Measurements from ENCODE around the gene TAF6.

The TAF6 gene

DNA sequence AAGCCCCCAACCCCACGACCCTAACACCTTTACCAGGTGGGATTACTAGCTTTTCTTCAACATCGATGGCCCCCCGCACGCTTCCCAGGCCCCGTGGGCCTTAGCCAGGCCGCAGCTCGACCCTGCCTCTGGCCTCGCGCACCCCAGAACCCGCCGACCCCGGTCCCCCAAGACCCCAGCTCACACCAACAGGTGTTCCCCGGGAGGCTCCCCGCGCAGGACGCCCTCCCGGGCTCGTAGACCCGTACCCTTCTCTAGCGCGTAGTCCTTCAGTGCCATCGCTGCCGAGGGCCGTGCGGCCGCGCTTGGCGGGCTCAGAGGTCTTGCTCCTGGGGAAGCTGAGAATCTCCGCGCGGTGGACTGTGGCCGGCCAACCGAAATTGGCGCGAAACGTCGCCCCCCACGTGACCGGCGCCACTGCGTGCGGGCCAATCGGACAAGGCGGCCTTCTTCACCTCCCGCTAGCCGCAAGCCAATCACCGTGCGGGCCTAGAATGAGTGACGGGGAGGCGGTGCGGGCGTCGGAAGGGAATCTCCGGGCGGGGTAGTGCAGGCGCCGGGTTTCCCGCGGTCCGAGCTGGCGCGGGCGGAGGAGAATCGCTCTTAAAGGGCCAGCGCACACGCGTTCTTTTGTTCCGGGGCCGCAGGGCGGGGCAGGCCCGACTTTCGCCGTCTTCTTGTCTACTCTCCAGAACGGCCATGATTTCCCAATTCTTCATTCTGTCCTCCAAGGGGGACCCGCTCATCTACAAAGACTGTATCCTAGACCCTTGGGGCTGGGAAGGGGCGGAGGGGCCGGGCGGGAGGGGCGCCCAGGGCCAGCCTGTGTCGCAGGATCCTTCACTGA is 17.9 kb downstream of the TAF6 start, which contains the start of the genes AP4M1 and MCM7:
TSS of gene AP4M1 (plus strand) at position 628 of the 847 bp plus-strand sequence. CDS start at position 700, 72 bp downstream.
TSS of gene MCM7 (minus strand) at position 382 of the 847 bp plus-strand sequence. CDS start at position 279, 103 bp downstream.
- DNase-seq, result peak; percentile 99
- peak; percentile 88 for TF ChIP-seq POLR2A (IDR thresholded peaks at IDR 0.05; ENCODE audit: low read length)
- TF ChIP-seq GATA1 (IDR thresholded peaks at IDR 0.05; ENCODE audit: low read depth, low read length), result no peak

DNA sequence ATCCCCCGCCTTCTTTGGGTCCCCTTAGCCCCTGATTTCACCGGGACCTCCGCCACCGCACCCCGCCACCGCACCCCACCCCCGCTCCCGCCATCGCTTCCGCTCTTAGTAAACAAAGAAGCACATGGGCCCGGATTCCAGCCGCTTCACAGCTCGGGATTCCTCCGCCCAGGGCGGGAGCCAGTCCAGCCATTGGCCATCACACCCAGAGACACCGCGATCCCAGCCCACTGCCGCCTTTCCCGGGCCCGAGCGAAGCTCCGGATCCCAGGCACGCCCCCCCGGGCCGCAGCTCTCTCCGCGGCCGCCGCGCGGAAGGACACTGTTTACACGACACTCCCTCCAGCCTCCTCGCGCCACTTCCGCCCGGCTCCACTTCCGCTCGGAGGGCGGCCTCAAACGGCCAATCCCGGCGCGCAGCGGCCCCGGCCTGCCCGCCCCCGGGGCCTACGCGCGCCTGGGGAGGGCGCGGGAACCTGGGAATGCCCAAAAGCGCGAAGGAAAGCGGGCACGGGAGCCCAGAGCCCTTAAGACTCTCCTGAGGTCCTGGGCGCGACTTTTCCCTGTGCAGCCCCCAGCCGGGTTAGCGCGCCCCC is 18.6 kb downstream of the TAF6 start:
- TF ChIP-seq GATA1 (IDR thresholded peaks at IDR 0.05; ENCODE audit: low read depth, low read length) (no peak), POLR2A (IDR thresholded peaks at IDR 0.05; ENCODE audit: low read length) (no peak)
- peak; percentile 96 to 97 for DNase-seq

DNA sequence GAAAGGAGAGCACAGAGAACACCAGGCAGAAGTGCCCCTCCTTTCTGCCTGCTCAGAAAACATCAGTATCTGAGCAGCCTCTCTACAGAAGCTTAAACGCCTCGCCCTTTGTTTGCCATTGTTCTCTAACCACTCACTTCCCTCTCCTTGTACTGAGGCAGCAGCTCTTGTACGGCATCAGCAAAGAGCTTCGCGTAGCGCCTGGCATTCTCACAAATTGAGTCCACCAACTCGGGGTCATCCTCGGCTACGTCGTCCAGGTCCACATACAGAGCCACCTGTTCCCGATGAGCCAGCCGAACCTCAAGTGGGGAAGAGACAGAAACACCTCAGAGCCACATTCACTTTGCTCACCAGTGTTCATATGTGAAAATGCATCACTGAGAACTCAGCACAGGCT is 19.7 kb downstream of the TAF6 start:
- DNase-seq, result no peak
- no peak for TF ChIP-seq POLR2A (IDR thresholded peaks at IDR 0.05; ENCODE audit: low read length)
- no peak for TF ChIP-seq GATA1 (IDR thresholded peaks at IDR 0.05; ENCODE audit: low read depth, low read length)

DNA sequence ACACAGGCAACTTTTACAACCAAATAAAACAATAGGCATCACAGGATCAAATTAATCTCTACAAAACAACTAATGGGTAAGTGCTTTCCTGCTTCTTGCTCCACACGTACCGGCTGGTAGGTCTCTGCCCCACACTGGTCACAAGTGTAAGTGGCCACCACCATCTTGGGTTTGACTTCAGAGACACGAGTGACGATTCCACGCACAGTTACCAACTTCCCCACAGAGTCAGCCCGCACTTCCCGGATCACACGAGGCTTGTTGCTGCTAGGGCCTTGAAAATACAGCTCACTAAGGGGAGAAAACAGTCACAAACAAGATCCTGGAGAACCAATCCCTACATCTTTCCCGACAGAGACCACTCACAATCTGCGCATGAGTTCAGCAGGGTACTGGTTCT is 20.2 kb downstream of the TAF6 start:
- DNase-seq, result no peak
- no peak for TF ChIP-seq POLR2A (IDR thresholded peaks at IDR 0.05; ENCODE audit: low read length)
- TF ChIP-seq GATA1 (IDR thresholded peaks at IDR 0.05; ENCODE audit: low read depth, low read length), result no peak

DNA sequence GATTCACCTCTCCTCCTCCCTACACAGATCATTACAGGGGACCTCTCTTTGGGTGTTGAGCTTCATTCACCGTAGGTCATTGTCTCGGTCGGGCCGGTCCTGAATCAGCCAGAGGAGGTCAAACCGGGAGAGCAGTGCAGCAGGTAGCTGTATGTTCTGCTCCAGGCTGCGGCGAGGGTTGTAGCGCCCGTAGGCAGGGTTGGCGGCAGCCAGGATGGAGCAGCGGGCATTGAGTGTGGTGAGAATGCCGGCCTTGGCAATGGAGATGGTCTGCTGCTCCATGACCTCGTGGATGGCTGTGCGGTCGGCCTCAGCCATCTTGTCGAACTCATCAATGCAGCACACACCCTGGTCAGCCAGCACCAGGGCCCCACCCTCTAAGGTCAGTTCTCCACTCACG is 23.5 kb downstream of the TAF6 start:
- DNase-seq, result no peak
- TF ChIP-seq POLR2A (IDR thresholded peaks at IDR 0.05; ENCODE audit: low read length), result no peak
- TF ChIP-seq GATA1 (IDR thresholded peaks at IDR 0.05; ENCODE audit: low read depth, low read length), result no peak

DNA sequence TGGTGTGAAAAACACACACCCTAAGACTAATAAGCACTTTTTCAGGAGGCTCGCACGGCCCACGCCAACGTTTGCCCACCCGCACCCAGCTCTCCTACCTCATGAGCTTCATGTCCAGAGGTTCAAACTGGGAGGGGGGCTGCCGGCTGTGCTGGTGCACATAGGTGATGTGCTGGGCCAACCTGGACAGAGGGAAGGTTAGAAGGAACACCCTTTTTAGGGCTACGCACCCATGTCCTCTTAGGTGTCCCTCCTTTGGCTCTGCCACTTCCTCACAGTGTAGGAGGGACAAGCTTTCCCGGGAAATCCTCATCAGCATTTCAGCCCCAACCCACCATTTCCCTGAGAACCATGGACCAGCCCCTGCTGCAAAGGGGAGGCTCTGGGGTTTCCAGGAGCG is 23.9 kb downstream of the TAF6 start:
- TF ChIP-seq POLR2A (IDR thresholded peaks at IDR 0.05; ENCODE audit: low read length) (no peak), GATA1 (IDR thresholded peaks at IDR 0.05; ENCODE audit: low read depth, low read length) (no peak)
- no peak for DNase-seq

DNA sequence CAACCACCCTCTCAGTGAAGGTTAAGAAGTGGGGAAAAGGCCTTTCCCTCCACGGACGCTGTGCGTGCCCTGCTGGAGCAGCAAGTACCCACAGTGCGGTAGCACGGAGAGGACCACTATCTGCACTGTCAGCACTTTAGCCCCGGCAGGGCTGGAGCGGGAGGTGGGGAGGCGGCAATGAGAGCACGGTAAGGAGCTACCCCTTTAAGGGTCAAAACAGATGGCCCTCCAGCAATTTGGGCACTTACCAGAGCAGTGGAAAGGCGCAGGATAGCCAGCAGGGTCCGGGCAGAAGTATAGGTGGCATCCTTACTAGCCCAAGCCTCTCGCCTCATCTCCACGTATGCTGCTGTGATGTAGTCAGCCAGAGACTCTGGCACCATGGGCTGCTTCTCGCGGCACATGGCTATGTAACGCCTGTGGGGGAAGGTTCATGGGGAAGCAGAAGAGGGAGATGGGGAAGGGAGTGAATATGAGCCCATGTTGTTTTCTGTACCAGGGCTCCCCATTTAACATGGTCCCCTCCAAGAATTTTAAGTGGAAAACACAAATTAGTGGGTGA is 25.2 kb downstream of the TAF6 start:
- DNase-seq, result no peak
- peak; percentile 38 for TF ChIP-seq POLR2A (IDR thresholded peaks at IDR 0.05; ENCODE audit: low read length)
- no peak for TF ChIP-seq GATA1 (IDR thresholded peaks at IDR 0.05; ENCODE audit: low read depth, low read length)

DNA sequence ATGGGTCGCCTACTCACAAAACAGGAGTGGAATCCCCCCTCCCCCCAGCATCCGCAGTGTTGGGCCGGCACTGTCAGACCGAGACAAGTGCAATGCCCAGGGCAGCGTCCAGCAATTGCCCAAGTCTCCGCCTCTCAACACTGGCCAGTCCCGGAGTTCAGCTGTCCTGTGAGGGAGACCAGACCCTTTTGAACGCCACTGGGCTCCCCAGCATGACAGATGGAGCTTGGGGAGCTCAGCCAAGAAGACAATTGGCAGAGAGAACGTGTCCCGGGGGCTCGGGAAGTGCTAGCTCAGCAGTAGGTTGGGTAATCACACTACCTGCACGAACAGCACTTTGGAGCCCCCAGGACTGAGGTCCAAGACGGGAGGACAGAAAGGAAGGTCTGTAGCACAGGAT is 25.7 kb downstream of the TAF6 start:
- TF ChIP-seq GATA1 (IDR thresholded peaks at IDR 0.05; ENCODE audit: low read depth, low read length), result no peak
- TF ChIP-seq POLR2A (IDR thresholded peaks at IDR 0.05; ENCODE audit: low read length), result no peak
- no peak for DNase-seq

DNA sequence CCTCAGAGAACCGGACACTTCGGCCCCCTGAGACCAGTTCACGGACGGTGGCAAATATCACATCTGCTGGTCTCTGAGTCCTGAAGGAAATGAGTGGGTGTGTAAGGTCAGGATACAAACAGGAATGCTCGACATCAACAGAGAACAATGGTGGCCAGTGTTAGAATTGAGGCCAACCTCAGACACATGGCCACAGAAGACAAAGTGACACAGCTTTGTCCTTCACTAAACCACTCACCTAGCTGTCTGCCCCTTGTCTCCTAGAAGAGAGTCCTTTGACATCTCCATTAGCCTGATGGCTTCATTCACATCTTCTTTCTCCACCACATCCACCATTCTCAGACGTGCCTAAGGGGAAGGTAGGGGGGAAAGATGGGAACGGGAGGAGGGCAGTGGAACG is 26.1 kb downstream of the TAF6 start:
- TF ChIP-seq POLR2A (IDR thresholded peaks at IDR 0.05; ENCODE audit: low read length) (no peak), GATA1 (IDR thresholded peaks at IDR 0.05; ENCODE audit: low read depth, low read length) (no peak)
- DNase-seq, result no peak

DNA sequence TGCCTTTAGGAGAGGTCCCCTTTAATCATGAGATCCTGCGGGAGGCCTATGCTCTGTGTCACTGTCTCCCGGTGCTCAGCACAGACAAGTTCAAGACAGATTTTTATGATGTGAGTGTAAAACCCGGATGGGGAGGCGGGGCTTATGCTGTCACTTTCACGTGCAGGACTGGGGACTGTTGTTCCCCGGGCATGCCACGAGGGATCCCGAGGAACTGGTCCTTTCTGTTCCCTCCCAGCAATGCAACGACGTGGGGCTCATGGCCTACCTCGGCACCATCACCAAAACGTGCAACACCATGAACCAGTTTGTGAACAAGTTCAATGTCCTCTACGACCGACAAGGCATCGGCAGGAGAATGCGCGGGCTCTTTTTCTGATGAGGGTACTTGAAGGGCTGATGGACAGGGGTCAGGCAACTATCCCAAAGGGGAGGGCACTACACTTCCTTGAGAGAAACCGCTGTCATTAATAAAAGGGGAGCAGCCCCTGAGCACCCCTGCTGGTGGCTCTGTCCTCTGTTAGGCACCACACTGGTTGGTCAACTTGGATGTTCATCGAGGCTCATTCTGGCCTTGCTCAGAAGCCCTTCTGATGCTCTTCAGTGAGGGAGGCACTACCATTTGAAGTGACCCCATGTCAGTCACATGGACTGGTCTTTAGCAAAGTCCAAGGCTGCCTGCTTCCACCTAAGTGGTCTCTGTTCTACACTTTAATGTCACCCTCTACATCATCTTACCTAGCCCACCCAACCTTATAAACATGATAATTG is 27.6 kb downstream of the TAF6 start:
- peak; percentile 42 to 52 for DNase-seq
- TF ChIP-seq GATA1 (IDR thresholded peaks at IDR 0.05; ENCODE audit: low read depth, low read length) (no peak), POLR2A (IDR thresholded peaks at IDR 0.05; ENCODE audit: low read length) (peak; percentile 38)

DNA sequence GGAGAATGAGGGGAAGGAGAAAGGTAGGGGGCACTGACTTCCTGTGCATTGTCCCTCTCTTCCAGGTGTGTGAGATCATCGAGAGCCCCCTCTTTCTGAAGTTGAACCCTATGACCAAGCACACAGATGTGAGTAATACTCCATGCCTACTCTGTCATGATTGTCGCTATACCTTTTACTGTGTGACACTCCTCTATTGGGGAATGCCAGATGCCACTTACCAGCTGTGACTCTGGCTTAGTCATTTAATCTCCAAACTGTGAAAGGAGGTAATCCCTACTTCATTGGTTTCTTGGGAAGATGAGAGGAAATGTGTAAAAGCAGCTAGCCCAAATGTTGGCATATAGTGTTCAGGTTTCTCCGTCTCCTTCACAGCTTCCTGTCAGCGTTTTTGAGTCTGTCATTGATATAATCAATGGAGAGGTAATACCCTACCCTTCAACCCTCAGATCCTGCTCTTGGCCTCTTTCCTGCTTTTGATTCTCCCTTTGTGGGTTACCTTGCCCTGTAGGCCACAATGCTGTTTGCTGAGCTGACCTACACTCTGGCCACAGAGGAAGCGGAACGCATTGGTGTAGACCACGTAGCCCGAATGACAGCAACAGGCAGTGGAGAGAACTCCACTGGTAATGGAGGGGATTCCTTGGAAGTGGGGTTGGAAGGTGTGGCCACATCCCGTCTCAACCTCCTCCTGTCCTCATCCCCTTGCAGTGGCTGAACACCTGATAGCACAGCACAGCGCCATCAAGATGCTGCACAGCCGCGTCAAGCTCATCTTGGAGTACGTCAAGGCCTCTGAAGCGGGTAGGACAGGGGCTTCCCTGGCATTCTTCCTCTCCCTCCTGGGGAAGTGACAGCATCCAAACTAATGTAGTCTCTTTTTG is 28.4 kb downstream of the TAF6 start:
- TF ChIP-seq GATA1 (IDR thresholded peaks at IDR 0.05; ENCODE audit: low read depth, low read length) (no peak), POLR2A (IDR thresholded peaks at IDR 0.05; ENCODE audit: low read length) (no peak)
- DNase-seq, result no peak

DNA sequence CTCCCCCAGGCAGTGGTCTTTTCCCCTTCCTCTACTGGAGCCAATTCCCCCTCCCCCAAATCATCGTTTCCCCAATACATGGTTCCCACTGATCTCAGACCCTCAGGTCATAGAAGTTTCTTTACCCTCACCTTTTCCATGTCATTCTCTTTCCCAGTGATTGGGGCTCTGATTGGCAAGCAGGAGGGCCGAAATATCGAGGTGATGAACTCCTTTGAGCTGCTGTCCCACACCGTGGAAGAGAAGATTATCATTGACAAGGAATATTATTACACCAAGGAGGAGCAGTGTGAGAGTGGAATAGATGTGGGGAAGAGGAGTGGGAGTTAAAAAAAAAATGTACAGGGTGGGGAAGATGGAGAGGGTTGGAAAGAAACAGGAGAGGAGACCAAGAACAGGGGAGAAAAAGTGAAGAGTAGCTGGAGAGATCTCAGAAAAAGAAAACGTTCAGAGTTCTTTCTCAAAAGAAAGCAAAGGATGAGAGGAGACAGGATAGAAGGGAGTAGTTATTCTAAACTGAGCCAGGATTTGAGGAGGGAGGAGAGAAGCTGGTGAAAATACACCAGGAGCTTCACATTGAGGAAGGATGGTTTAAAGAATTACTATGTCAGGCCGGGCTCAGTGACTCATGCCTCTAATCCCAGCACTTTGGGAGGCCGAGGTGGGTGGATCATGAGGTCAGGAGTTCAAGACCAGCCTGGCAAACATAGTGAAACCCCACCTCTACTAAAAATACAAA is 29.5 kb downstream of the TAF6 start:
- no peak for DNase-seq
- TF ChIP-seq GATA1 (IDR thresholded peaks at IDR 0.05; ENCODE audit: low read depth, low read length) (no peak), POLR2A (IDR thresholded peaks at IDR 0.05; ENCODE audit: low read length) (no peak)

All from erythroblast (primary cell).